ENCODE results near the gene ABI3BP.

GRCh38 chr3:100869787-100870186, 123.4 kb downstream of the ABI3BP start:
- TF ChIP-seq CTCF (conservative IDR thresholded peaks at IDR 0.05; ENCODE audit: low read depth, low read length) (no peak), EZH2 (IDR thresholded peaks at IDR 0.05; ENCODE audit: low read length, unreplicated experiment) (no peak)
